ENCODE data around the gene WNT8A. TPM values are rescaled to one million over a fixed set of nuclear protein-coding genes. Genes with fewer than 3 reads are reported as not detected.

WNT8A gene
- polyA plus RNA-seq, 3 donors, result not detected

GRCh38 chr5:138053554-138053953 lies 30.3 kb upstream of the WNT8A start:
- H4K20me1 ChIP-seq (ENCODE audit: insufficient read depth, low read length), result no peaks in the 10 kb centered on the region
- H3K27ac ChIP-seq (ENCODE audit: low read depth in 1 of 2, low read length in 2 of 2), result no peak overlapping the region
- no peaks in the 10 kb centered on the region for H3K9me3 ChIP-seq (replicated peaks in 1 of 2; ENCODE audit: control insufficient read depth in 1 of 2, insufficient read depth in 1 of 2, low read length in 2 of 2)
- no peak overlapping the region for H3K4me2 ChIP-seq (replicated peaks; ENCODE audit: extremely low read depth, low read length, poor library complexity, severe bottlenecking)
- H3K36me3 Mint-ChIP-seq, result no peaks in the 10 kb centered on the region
- H3K27me3 ChIP-seq (ENCODE audit: control insufficient read depth in 2 of 2, insufficient read depth in 2 of 2, low read length in 2 of 2), result peaks cover 2 to 4% of the 10 kb centered on the region in 2 donors
- intact Hi-C loops (cut with micrococcal nuclease), result no loop called here
- WGBS (ENCODE audit: insufficient coverage), result 100% methylated on average over 1 of the region's 3 CpGs
- no peak overlapping the region for H3K4me3 ChIP-seq (replicated peaks in 1 of 3; ENCODE audit: low read depth in 2 of 3, low read length in 3 of 3)
- no peak overlapping the region for H3K27ac Mint-ChIP-seq
- DNase-seq, result no peak
- H3K79me2 ChIP-seq (ENCODE audit: insufficient read depth, low read length), result no peaks in the 10 kb centered on the region
- no peak overlapping the region for H3K4me3 Mint-ChIP-seq
- no peaks in the 10 kb centered on the region for H3K4me1 ChIP-seq (ENCODE audit: control insufficient read depth in 1 of 2, insufficient read depth in 2 of 2, low read length in 2 of 2)
- H3K36me3 ChIP-seq (replicated peaks in 1 of 2; ENCODE audit: control insufficient read depth in 1 of 2, insufficient read depth in 2 of 2, low read length in 2 of 2), result no peaks in the 10 kb centered on the region
- H3K27me3 Mint-ChIP-seq (ENCODE audit: low read depth in 3 of 3), result peaks cover 5 to 26% (median 9%) of the 10 kb centered on the region in 3 donors
- H3K9ac ChIP-seq (ENCODE audit: insufficient read depth, low read length, poor library complexity, severe bottlenecking), result no peak overlapping the region
- H3K4me1 Mint-ChIP-seq, result peaks cover 2% of the 10 kb centered on the region
- no peak for TF ChIP-seq CTCF (IDR thresholded peaks at IDR 0.05)
- peaks cover 0 to 3% (median 0%) of the 10 kb centered on the region in 7 donors for H3K9me3 Mint-ChIP-seq
- H2AFZ ChIP-seq (ENCODE audit: insufficient read depth, low read depth, low read length, poor library complexity, severe bottlenecking), result no peak overlapping the region

GRCh38 chr5:138054206-138054605 lies 29.6 kb upstream of the WNT8A start:
- WGBS (ENCODE audit: insufficient coverage), result 0% methylated on average over 1 of the region's 3 CpGs
- no peak for DNase-seq
- H3K9ac ChIP-seq (ENCODE audit: insufficient read depth, low read length, poor library complexity, severe bottlenecking), result no peak overlapping the region
- peaks cover 0 to 3% (median 0%) of the 10 kb centered on the region in 7 donors for H3K9me3 Mint-ChIP-seq
- no peaks in the 10 kb centered on the region for H3K4me1 ChIP-seq (ENCODE audit: control insufficient read depth in 1 of 2, insufficient read depth in 2 of 2, low read length in 2 of 2)
- no peak overlapping the region for H2AFZ ChIP-seq (ENCODE audit: insufficient read depth, low read depth, low read length, poor library complexity, severe bottlenecking)
- H3K4me3 ChIP-seq (replicated peaks in 1 of 3; ENCODE audit: low read depth in 2 of 3, low read length in 3 of 3), result no peak overlapping the region
- H3K27me3 ChIP-seq (ENCODE audit: control insufficient read depth in 2 of 2, insufficient read depth in 2 of 2, low read length in 2 of 2), result peaks cover 2 to 4% of the 10 kb centered on the region in 2 donors
- peaks cover 4 to 26% (median 9%) of the 10 kb centered on the region in 3 donors for H3K27me3 Mint-ChIP-seq (ENCODE audit: low read depth in 3 of 3)
- H3K9me3 ChIP-seq (replicated peaks in 1 of 2; ENCODE audit: control insufficient read depth in 1 of 2, insufficient read depth in 1 of 2, low read length in 2 of 2), result no peaks in the 10 kb centered on the region
- no peak for TF ChIP-seq CTCF (IDR thresholded peaks at IDR 0.05)
- no peaks in the 10 kb centered on the region for H3K36me3 Mint-ChIP-seq
- H3K79me2 ChIP-seq (ENCODE audit: insufficient read depth, low read length), result no peaks in the 10 kb centered on the region
- no peak overlapping the region for H3K4me2 ChIP-seq (replicated peaks; ENCODE audit: extremely low read depth, low read length, poor library complexity, severe bottlenecking)
- H3K27ac ChIP-seq (ENCODE audit: low read depth in 1 of 2, low read length in 2 of 2), result no peak overlapping the region
- no peaks in the 10 kb centered on the region for H4K20me1 ChIP-seq (ENCODE audit: insufficient read depth, low read length)
- intact Hi-C loops (cut with micrococcal nuclease), result no loop called here
- no peak overlapping the region for H3K27ac Mint-ChIP-seq
- H3K4me3 Mint-ChIP-seq, result no peak overlapping the region
- H3K36me3 ChIP-seq (replicated peaks in 1 of 2; ENCODE audit: control insufficient read depth in 1 of 2, insufficient read depth in 2 of 2, low read length in 2 of 2), result no peaks in the 10 kb centered on the region
- peaks cover 2% of the 10 kb centered on the region for H3K4me1 Mint-ChIP-seq
